CD4-positive, alpha-beta T cell treated with Interleukin-10 for 1 hour (primary cell): ENCODE measurements around the gene SOS1.
"Not testable (repeated sequence)": the region's sequence is repeated elsewhere in the genome, so short reads cannot be mapped to it uniquely, and the experiment has no call there.

ENCODE experiments used
- DNase-seq: peaks from one replicate; pipeline ENCODE4 v3.0.0-alpha.2; 2020

Gene SOS1

DNA sequence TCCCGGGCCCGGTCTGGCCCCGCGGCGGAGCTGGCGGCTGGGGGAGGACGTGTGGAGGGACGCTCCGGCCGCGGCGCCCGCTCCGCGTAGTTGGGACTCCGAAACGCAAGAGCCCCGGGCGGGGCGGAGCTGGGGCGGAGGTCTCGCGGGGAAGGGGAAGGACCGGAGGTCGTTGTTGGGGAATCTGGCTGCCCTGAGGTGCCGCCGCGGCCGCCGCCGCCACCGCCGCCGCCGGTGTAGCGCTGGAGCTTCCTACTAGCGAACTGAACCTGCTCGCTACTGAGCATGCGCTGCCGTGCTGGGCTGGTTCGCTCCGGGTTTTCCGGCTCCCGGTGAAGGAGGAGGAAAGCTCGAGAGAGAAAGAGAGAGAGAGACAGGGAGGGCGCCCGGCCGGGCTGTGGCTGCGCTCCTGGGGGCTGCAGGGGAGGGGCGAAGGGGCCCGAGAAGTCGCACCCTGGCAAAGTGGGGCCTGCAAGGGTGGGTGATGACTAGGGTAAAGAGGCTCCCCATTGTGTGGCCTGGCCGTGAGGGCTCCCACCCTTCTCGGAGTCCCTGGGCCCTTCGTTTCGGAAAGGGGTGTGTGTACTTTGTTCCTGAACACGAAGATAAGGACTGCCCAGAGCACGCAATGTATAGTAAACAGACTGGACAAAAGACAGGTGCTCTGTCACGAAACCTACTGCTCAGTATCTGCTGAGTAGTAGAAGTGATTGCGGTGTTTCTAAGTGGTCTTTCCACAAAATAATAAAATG lies at the start of gene SOS1:
SOS1 (minus strand) TSS at position 281 of the 752 bp plus-strand sequence. CDS start 629 bp downstream, outside the sequence.
- peak; percentile 94 for DNase-seq

DNA sequence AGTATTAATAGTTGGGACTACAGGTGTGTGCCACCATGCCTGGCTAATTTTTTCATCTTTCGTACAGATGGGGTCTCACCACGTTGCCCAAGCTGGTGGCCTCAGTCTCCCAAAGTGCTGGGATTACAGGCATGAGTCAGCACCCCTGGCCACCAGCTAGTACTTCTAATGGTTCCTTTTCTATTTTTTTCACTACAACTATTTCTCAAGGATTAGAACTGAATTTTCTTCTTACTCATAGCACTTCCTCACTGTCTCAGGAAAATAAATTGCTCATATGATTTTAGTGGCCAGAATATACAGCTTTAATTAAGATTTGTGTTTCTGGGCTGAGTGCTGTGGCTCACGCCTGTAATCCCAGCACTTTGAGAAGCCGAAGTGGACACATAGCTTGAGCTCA lies 43.2 kb upstream of the SOS1 start:
- no peak for DNase-seq

DNA sequence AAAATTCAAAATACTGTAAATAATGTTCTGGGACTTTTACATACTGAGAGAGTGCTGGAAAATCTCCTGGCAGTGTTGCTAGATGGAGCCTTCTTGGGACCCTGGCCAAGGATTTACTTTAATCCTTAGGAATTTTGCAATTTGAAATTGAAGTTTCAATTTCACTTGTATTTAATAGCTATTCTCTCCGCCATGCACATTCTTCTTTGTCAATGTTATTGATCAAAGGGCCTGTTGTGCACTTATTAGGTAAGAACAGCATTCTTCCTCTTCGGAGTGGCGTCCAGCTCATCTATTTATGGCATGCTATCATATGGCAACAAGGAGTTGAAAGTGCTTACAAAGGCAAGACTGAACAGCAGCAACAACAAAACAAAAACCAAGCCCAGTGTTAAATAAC lies 40.1 kb upstream of the SOS1 start:
- no peak for DNase-seq

GRCh38 chr2:39159283-39159682 lies 38.4 kb upstream of the SOS1 start:
- DNase-seq: no peak

DNA sequence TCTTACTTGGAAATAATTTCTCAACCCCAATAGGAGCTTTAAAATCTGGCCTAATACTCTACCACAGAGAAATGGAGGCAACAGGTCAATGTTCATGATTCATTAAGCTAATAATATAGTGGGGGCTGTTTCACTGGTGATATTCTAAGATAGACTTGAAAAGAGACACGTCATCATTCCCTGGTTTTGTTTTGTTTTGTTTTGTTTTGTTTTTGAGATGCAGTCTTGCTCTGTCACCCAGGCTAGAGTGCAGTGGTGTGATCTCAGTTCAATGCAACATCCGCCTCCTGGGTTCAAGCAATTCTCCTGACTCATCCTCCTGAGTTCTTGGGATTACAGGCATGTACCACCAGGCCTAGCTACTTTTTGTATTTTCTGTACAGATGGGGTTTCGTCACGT lies 37.5 kb upstream of the SOS1 start:
- no peak for DNase-seq

DNA sequence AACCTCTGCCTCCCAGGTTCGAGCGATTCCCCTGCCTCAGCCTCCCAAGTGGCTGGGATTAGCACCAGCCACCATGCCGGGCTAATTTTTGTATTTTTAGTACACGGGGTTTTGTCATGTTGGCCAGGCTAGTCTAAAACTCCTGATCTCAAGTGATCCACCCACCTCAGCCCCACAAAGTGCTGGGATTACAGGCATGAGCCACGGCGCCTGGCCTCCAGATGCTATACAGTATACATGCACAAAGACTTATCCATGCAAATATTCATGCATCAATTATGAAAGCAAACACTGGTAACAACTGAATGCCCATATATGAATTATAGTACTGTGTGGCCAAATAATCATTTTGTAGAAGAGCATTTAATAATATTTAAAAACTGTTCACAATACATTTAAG lies 36.0 kb upstream of the SOS1 start:
- no peak for DNase-seq

DNA sequence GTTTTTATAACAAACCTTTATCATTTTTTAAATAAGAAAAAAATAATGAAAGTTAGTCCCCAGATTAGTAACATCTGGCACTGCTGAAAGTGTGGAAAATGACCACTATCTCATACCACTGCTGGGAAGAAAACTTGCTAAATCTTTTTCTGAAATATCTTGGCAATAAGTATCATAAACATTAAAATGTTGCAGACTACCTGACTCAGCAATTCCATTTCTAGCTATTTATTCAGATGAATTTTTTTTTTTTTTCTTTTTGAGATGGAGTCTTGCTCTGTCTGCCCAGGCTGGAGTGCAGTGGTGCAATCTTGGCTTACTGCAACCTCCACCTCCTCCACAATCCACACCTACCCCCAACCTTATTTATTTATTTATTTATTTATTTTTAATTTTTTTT lies 35.3 kb upstream of the SOS1 start:
- DNase-seq: no peak

DNA sequence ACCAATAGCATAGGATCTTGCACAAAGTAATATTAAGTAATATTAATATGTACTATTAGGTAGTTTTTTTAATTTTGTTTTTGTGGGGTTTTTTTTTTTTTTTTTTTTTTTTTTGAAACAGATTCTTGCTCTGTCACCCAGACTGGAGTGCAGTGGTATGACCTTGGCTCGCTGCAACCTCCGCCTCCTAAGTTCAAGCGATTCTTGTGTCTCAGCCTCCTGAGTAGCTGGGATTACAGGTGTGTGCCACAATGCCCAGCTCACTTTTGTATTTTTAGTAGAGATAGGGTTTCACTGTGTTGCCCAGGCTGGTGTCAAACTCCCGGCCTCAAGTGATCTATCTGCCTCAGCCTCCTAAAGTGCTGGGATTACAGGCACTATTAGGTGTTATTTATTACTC lies 34.7 kb upstream of the SOS1 start:
- not testable (repeated sequence) for DNase-seq

DNA sequence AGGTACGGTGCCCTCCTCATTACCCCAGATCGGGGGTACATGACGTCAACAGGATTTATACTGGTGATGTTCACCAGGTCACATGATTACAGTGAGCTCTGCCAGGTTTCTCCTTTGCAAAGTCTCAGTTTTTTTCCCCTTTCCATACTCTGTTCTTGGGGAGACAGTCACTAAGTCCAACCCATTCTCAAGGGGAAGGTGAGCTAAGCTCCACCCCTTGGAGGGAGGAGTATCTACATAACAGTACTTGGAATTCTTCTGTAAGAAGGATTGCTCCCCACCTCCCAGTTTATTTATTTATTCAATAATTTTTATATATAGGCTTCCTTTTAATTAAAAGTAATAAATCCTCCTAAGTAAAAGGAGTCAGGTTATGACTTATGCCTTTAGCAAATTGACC lies 34.1 kb upstream of the SOS1 start:
- DNase-seq: no peak

DNA sequence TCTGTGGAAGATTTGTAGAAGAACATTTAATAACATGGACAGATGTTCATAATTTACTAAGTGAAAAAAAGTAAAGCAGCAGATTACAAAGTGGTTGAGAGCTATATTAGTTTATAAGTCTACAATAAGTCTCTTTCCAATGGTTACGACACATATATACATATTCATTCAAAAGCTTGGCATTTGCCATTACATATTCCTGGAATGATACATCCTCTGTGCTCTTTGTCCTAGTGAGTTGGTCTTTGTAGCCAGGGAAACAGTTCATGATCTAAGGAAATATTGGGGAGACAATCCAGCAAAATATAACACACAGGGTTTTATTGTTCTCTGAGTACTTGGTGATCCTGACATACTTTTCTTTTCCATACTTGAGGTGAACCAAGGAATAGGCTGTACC lies 32.5 kb upstream of the SOS1 start:
- no peak for DNase-seq

DNA sequence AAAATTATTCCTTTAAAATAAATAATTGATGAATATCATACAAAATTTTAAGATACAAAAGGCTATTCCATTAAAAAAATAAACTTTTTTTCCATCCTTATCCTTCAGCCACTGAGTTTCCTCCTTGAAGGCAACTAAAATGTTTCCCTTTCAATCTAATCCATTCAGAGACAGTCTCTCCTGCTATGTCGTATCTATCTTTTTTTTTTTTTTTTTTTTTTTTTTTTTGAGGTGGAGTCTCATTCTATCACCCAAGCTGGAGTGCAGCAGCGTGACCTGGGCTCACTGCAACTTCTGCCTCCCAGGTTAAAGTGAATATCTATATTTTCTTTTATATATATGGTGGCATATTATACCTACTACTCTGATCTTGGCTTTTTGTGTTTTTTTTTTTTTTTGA lies 31.7 kb upstream of the SOS1 start:
- no peak for DNase-seq

DNA sequence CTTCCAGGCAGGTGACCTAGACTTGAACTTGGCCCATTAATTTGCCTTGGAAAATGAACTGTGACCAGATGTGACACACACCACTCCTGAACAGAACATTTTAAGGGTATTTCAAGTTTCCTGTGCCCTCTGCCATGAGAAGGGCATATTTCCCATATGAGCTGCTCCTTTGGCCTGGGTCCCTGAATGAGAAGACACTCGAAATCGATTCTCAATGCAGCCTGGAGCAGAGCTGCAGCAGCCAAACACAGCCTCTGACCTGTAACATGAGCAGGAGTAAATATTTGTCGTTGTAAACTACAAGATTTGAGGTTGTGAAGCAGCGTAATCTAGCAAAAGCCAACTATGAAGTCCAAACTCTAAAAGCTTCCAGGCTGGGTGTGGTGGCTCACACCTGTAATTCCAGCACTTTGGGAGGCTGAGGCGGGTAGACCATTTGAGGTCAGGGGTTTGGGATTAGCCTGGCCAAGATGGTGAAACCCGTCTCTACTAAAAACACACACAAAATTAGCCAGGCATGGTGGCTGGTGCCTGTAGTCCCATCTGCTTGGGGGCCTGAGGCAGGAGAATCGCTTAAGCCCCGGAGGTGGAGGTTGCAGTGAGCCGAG lies 30.1 kb upstream of the SOS1 start:
- no peak for DNase-seq

DNA sequence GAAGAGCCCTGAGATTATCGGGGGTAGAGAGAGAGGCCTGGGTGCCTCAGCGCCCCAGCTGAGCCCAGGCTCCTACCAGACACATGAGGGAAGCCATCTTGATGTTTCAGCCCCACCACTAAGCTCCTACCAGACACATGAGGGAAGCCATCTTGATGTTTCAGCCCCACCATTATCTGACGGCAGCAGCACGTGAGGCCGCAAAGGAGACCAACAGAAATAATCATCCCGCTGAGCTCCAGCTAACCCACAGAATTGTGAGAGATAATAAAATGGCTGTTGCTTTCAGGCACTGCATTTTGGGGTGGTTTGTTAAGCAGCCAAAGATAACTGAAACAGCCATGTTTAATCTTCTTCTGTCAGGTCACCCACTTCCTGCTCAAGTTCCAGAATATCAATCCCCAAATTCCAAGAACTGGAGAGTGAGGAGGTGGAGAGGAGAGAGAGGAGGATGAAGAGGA lies 29.3 kb upstream of the SOS1 start:
- no peak for DNase-seq

DNA sequence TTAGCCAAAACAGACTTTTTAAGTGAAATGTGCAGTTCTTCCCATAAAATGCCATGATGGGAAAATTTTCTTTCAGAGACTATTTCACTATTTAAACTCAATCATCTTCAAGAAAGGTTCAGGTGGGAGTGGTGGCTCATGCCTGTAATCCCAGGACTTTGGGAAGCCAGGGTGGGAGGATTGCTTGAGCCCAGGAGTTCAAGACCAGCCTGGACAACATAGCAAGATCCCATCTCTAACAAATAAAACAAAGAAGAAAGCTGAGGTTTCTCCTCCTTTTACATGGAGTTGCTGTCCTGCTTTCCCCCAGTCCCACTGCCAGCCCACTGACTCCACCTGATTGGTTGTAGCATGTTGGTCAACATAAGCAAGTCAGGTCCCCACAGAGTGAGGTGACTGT lies 25.8 kb upstream of the SOS1 start:
- no peak for DNase-seq

- DNase-seq: no peak
These were observed 25.1 kb upstream of the SOS1 start for GRCh38 chr2:39145906-39146421.

GRCh38 chr2:39144416-39144815 lies 23.6 kb upstream of the SOS1 start:
- DNase-seq: no peak

DNA sequence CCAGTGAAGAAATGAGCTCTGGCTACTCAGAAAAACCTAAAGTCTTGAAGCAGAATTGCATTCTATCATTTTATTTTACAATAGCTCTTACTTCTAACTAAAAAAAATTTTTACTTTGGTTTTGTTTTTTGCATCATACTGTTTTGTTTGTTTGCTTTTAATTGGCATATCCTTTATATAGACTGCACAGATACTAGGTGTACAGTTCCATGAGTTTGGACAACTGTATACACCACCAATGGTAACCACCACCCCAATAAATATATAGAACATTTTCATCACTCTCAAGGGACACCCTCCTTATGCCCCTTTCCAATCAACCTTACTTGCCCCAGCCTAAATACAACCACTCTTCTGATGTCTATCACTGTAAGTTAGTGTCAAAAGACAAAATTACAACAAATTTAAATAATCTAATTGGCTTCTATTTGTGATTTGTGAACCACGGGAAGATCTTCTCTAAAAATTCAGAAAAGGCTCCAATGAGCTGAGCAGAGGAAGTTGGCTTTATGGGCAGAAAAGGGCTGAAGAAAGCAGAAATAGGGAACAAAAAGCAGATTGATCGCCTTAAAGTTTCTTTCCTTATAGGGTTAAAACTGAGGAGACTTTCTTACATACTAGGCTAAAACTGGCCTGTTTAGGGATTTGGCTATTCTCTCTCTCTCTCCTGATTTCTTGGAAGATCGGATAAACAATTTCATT lies 22.2 kb upstream of the SOS1 start:
- no peak for DNase-seq

DNA sequence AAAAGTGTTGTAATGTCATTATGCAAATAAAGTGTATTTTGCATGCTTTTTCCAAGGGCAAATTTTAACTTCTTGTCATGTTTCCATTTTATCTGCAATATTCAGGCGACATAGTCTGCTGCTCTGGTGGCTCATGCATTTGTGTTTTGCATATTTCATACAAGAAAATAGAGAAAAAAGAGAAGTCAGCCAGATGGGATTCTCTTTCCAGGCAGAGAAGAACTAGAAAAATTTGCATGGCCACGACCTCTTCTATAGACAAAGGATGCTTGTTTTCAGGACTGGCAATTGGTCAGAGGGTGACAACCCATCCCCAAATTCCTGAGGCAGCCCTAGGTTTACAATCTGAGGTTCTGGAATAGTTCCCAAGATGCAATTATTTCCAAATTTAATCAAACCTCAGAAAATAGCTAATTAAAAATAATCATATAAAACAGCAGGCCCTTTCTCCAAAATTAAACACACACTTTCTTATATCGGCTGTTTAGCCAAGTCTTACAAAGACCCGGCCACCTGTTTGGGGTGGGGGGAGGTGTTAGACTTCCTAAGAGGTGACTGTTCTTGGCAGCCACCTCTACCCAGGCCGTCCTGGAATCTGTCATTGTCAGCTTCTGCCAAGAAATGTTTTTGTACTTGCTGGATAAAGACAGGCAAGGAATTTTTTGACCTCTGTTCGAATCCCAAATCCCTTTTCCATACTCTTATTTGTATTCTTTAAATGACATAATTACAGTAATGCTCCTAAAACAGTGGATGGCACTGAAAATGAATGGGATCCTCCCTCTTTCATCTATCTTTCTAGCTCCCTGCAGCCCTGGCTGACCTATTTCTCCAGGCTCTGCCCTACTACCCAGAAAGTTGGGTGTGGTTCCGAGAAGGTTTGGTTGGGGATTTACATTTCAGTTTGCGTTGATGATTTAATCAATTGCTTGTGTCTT lies 20.8 kb upstream of the SOS1 start:
- DNase-seq: peak; percentile 62

GRCh38 chr2:39140948-39141333 lies 20.1 kb upstream of the SOS1 start:
- DNase-seq: not testable (repeated sequence)

GRCh38 chr2:39140322-39140847 lies 19.5 kb upstream of the SOS1 start:
- DNase-seq: no peak

DNA sequence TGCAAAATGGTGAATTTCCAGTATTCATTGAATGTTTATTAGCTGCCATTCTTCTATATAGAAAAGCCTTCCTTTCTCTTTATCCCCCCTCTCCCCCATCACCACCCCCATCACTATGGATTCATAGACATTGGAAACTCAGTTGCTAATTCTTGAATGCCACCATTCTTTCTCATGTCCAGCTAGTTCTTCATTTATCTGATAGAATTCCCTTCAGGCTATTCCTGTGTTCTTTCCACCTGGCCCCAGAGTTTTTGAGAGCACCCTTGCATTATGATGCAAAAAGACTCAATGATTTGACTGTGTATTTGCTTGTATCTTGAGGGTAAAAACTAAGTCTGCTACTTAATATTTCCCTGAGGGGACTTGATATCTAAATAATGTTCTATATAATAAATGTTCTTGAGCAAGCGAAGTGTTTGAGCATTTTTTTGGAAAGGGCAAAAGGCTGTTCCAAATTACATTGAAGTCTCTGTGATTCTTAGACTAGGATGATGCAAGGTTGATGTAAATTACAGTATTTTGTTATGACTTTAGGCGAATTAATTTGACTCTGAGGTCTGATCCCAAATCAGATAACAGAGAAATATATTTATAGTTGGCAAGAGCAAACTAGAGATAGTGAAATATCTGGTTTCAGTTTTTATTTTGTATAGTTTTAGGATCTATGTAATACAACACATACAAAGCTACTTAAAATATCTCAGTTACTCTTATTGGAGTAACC lies 18.8 kb upstream of the SOS1 start:
- DNase-seq: no peak

GRCh38 chr2:39138837-39139211 lies 18.0 kb upstream of the SOS1 start:
- no peak for DNase-seq
